GM21360 (cell line): ENCODE measurements around the gene LOX.
"Not testable (repeated sequence)": the region's sequence is repeated elsewhere in the genome, so short reads cannot be mapped to it uniquely, and the experiment has no call there.

Source experiments
- ATAC-seq: cut with Tn5 transposase; IDR thresholded peaks from one replicate; pipeline ENCODE4 v1.9.1; 2021; ENCODE audit warnings: mild to moderate bottlenecking, moderate library complexity; ENCODE audit not compliant: unreplicated experiment

LOX gene

GRCh38 chr5:122099060-122099790 lies 21.2 kb upstream of the LOX start:
- ATAC-seq: no peak

GRCh38 chr5:122097391-122097790 lies 19.3 kb upstream of the LOX start:
- no peak for ATAC-seq

GRCh38 chr5:122095158-122095557 lies 17.1 kb upstream of the LOX start:
- no peak for ATAC-seq

GRCh38 chr5:122094251-122094650 lies 16.2 kb upstream of the LOX start:
- ATAC-seq: not testable (repeated sequence)

- ATAC-seq: no peak
Measured at GRCh38 chr5:122093415-122094180, 15.5 kb upstream of the LOX start.

- ATAC-seq: no peak
Measured at GRCh38 chr5:122091936-122092600, 14.0 kb upstream of the LOX start.

GRCh38 chr5:122089096-122090013 lies 11.3 kb upstream of the LOX start:
- ATAC-seq: no peak

GRCh38 chr5:122085041-122085440 lies 7.0 kb upstream of the LOX start:
- ATAC-seq: no peak

GRCh38 chr5:122083535-122083934 lies 5.5 kb upstream of the LOX start:
- peak; percentile 62 for ATAC-seq

- no peak for ATAC-seq
Measured at GRCh38 chr5:122081541-122081940, 3.5 kb upstream of the LOX start.

GRCh38 chr5:122077366-122078115 lies 518 bp downstream of the LOX start:
- ATAC-seq: peak; percentile 34

GRCh38 chr5:122076669-122077365 lies 1.2 kb downstream of the LOX start:
- peak; percentile 45 for ATAC-seq

GRCh38 chr5:122076050-122076461 lies 2.0 kb downstream of the LOX start:
- no peak for ATAC-seq

- no peak for ATAC-seq
Measured at GRCh38 chr5:122073864-122074263, 4.2 kb downstream of the LOX start.

GRCh38 chr5:122073018-122073417 lies 5.0 kb downstream of the LOX start:
- no peak for ATAC-seq

GRCh38 chr5:122067390-122067789 lies 10.7 kb downstream of the LOX start:
- no peak for ATAC-seq

GRCh38 chr5:122064992-122065391 lies 13.1 kb downstream of the LOX start:
- ATAC-seq: no peak

GRCh38 chr5:122063836-122064235 lies 14.2 kb downstream of the LOX start:
- no peak for ATAC-seq

GRCh38 chr5:122062205-122062604 lies 15.9 kb downstream of the LOX start:
- no peak for ATAC-seq
